GM12878 (cell line): Measurements from ENCODE around the gene PBRM1. TPM values are rescaled to one million over a fixed set of nuclear protein-coding genes. Genes with fewer than 3 reads are reported as not detected.

ENCODE experiments used
- ATAC-seq: fragments of 200-7000 bp; cut with Tn5 transposase; 3 replicates; pipeline ENCODE4 v1.9.1; 2020; ENCODE audit warnings: mild to moderate bottlenecking, moderate library complexity
- BruUV-seq: library from RNA; stranded (reverse); fragments of 400-500 nt; replicated peaks from 2 replicates; lab custom pipeline; 2021; lab: Mats Ljungman, UMichigan
- CTCF ChIA-PET: fragments of 300-600 bp; sonication (Branson Sonifier 250); formaldehyde crosslinking; extraction: SDS; loops from one replicate; lab custom pipeline; 2021; ENCODE audit warnings: inconsistent platforms; lab: Yijun Ruan, JAX
- POLR2A ChIA-PET: fragments of 350-600 bp; formaldehyde crosslinking; extraction: SDS; loops from one replicate; lab custom pipeline; 2021; ENCODE audit warnings: inconsistent platforms; lab: Charles Lee
- RAD21 ChIA-PET: fragments of 300-600 bp; sonication (Branson Sonifier 250); formaldehyde crosslinking; loops from one replicate; lab custom pipeline; 2023; ENCODE audit warnings: antibody characterized with exemption; ENCODE audit not compliant: unreplicated experiment; lab: Charles Lee
- SMC1A ChIA-PET: fragments of 300-600 bp; sonication (Branson Sonifier 250); formaldehyde crosslinking; loops from one replicate; lab custom pipeline; 2023; ENCODE audit not compliant: unreplicated experiment, uncharacterized antibody; lab: Charles Lee
- DNase-seq: peaks from one replicate; pipeline ENCODE4 v3.0.0-alpha.2; 2011; ENCODE audit warnings: low read depth, low spot score
- FAIRE-seq: peaks from 3 replicates; lab custom pipeline; 2011; peaks lifted over from hg19 to GRCh38; lab: Jason Lieb, UNC
- H2AFZ ChIP-seq: 2 replicates; pipeline ENCODE4 v1.6.0; 2011; ENCODE audit warnings: low read depth, low read length, control low read depth; ENCODE audit not compliant: control insufficient read depth
- H3K27ac ChIP-seq: 2 replicates; pipeline ENCODE4 v1.5.1; 2011; ENCODE audit warnings: control low read depth; ENCODE audit not compliant: control insufficient read depth, insufficient read depth
- H3K27me3 ChIP-seq, 2 experiments: replicated peaks in 1 of 2; 2 replicates each; pipeline versions ENCODE4 v1.6.0 to v1.6.1; 2011; ENCODE audit warnings: low read length in 1 of 2; ENCODE audit not compliant: control insufficient read depth in 2 of 2, insufficient read depth in 2 of 2
- H3K36me3 ChIP-seq, 2 experiments: 2 replicates each; pipeline ENCODE4 v1.5.1; 2011; ENCODE audit warnings: low read length in 1 of 2; ENCODE audit not compliant: control insufficient read depth in 2 of 2, insufficient read depth in 2 of 2
- H3K4me1 ChIP-seq: 2 replicates; pipeline ENCODE4 v1.6.1; 2011; ENCODE audit warnings: mild to moderate bottlenecking, low read length, moderate library complexity, mixed read lengths; ENCODE audit not compliant: control insufficient read depth, insufficient read depth
- H3K4me2 ChIP-seq: 2 replicates; pipeline ENCODE4 v1.6.0; 2011; ENCODE audit warnings: control low read depth; ENCODE audit not compliant: control insufficient read depth, insufficient read depth
- H3K4me3 ChIP-seq: fragments of 200-600 bp; sonication (generic); 2 replicates; pipeline ENCODE4 v1.5.1; 2016
- H3K79me2 ChIP-seq: 2 replicates; pipeline ENCODE4 v1.6.0; 2011; ENCODE audit warnings: low read length; ENCODE audit not compliant: control insufficient read depth, insufficient read depth
- H3K9ac ChIP-seq: 2 replicates; pipeline ENCODE4 v1.8.0; 2011; ENCODE audit warnings: low read length, control low read depth, mixed read lengths; ENCODE audit not compliant: control insufficient read depth, insufficient read depth
- H3K9me3 ChIP-seq: replicated peaks from 3 replicates; pipeline ENCODE4 v1.5.1; 2011; ENCODE audit warnings: mild to moderate bottlenecking, low read length; ENCODE audit not compliant: control insufficient read depth, insufficient read depth
- H4K20me1 ChIP-seq: 2 replicates; pipeline ENCODE4 v1.6.0; 2011; ENCODE audit not compliant: control insufficient read depth, insufficient read depth
- BMI1 ChIP-seq: fragments of 450-650 bp; IDR thresholded peaks from 2 replicates; pipeline ENCODE4 v1.6.1; 2016; ENCODE audit warnings: mild to moderate bottlenecking, moderate library complexity, borderline replicate concordance
- EP300 ChIP-seq, 2 experiments: fragments of 150-350 bp in 1 of 2; IDR thresholded peaks; 2 replicates each; pipeline ENCODE4 v1.6.1; 2011 to 2012; ENCODE audit warnings: low read depth in 2 of 2, low read length in 2 of 2, borderline replicate concordance in 1 of 2, improper control_type of control experiment in 1 of 2, inconsistent platforms in 1 of 2; ENCODE audit not compliant: control insufficient read depth in 1 of 2
- NBN ChIP-seq: fragments of 450-650 bp; IDR thresholded peaks from 2 replicates; pipeline ENCODE4 v1.6.1; 2016
- NFXL1 ChIP-seq: fragments of 450-650 bp; IDR thresholded peaks from 2 replicates; pipeline ENCODE4 v1.6.1; 2017; ENCODE audit warnings: antibody characterized with exemption, mild to moderate bottlenecking, borderline replicate concordance
- PAX5 ChIP-seq: IDR thresholded peaks from 2 replicates; pipeline ENCODE4 v1.6.1; 2011; ENCODE audit warnings: low read depth, low read length, borderline replicate concordance
- PAX8 ChIP-seq: fragments of 450-650 bp; IDR thresholded peaks from 2 replicates; pipeline ENCODE4 v1.6.1; 2017; ENCODE audit warnings: mild to moderate bottlenecking, moderate library complexity
- POLR2AphosphoS5 ChIP-seq: IDR thresholded peaks from 2 replicates; pipeline ENCODE4 v1.6.1; 2011; ENCODE audit warnings: mild to moderate bottlenecking, low read length, inconsistent platforms
- SIN3A ChIP-seq: IDR thresholded peaks from 2 replicates; pipeline ENCODE4 v1.6.1; 2012; ENCODE audit warnings: low read depth, low read length, improper control_type of control experiment
- STAT3 ChIP-seq: IDR thresholded peaks from 2 replicates; pipeline ENCODE4 v1.6.1; 2011; ENCODE audit warnings: low read depth, low read length, improper control_type of control experiment
- ZNF207 ChIP-seq: fragments of 450-650 bp; IDR thresholded peaks from 2 replicates; pipeline ENCODE4 v1.6.1; 2014; ENCODE audit warnings: antibody characterized with exemption, mild to moderate bottlenecking, borderline replicate concordance
- WGBS: methylation state at CpG from one replicate; pipeline ENCODE4 v1.1.6; 2016; ENCODE audit warnings: low lambda C conversion rate; ENCODE audit not compliant: insufficient replicate concordance, insufficient coverage; ENCODE audit errors: missing lambda C conversion rate; 5-methylcytosine and 5-hydroxymethylcytosine counted together
- in situ Hi-C: fragments of 300-500 bp; cut with MboI; formaldehyde crosslinking; loops from 9 replicates; pipeline ENCODE4 v1.14.3; 2018; ENCODE audit warnings: mixed read lengths
- intact Hi-C: fragments of 100-400 bp; cut with micrococcal nuclease; formaldehyde crosslinking; loops from one replicate; pipeline ENCODE4 v1.14.2; 2022; ENCODE audit not compliant: unreplicated experiment
- polyA plus RNA-seq, 11 experiments: library from polyadenylated mRNA; depleted of rRNA in 4 of 11; unstranded in 6 of 11; stranded (reverse) in 5 of 11; fragments of >200 nt; fragmentation: Nextera tagmentation in 4 of 11; fragmentation: Illumina TruSeq in 1 of 11; extraction: Ambion mirVana in 4 of 11; extraction: Trizol in 1 of 11; gene quantifications; 1 replicate in 1 of 11; 2 replicates in 10 of 11; pipeline versions ENCODE4 v1.2.1 to v1.2.3, GENCODE V29; 2011 to 2016; ENCODE audit warnings: inconsistent platforms in 2 of 11, missing spikeins in 2 of 11, low read depth in 1 of 11
- total RNA-seq, 4 experiments: library from RNA; depleted of rRNA in 3 of 4; stranded (reverse); fragments of >200 nt in 3 of 4; fragmentation: Illumina TruSeq in 1 of 4; extraction: Trizol in 1 of 4; gene quantifications; 2 replicates each; pipeline versions ENCODE4 v1.2.1 to v1.2.3, GENCODE V29; 2013 to 2021
- TF ChIP-seq, protein P1 (sequence below): fragments of 450-650 bp; IDR thresholded peaks from 2 replicates; pipeline ENCODE4 v1.6.1; 2016; ENCODE audit warnings: mild to moderate bottlenecking, moderate library complexity, borderline replicate concordance
- TF ChIP-seq, protein P2 (sequence below): fragments of 450-650 bp; IDR thresholded peaks from 2 replicates; pipeline ENCODE4 v1.6.1; 2017; ENCODE audit warnings: borderline replicate concordance
- TF ChIP-seq, protein P3 (sequence below): IDR thresholded peaks from 2 replicates; pipeline ENCODE4 v1.6.1; 2012; ENCODE audit warnings: low read depth, low read length, improper control_type of control experiment
- TF ChIP-seq, protein P4 (sequence below): IDR thresholded peaks from 2 replicates; pipeline ENCODE4 v1.6.1; 2012; ENCODE audit warnings: low read length, inconsistent platforms

The PBRM1 gene
- total and polyA plus RNA-seq, 10 of the 15 experiments (the other 5 are each of a cell fraction or from before 2014, with no cell fraction given) = 8.9 to 88.9 (median 39.3) TPM

DNA sequence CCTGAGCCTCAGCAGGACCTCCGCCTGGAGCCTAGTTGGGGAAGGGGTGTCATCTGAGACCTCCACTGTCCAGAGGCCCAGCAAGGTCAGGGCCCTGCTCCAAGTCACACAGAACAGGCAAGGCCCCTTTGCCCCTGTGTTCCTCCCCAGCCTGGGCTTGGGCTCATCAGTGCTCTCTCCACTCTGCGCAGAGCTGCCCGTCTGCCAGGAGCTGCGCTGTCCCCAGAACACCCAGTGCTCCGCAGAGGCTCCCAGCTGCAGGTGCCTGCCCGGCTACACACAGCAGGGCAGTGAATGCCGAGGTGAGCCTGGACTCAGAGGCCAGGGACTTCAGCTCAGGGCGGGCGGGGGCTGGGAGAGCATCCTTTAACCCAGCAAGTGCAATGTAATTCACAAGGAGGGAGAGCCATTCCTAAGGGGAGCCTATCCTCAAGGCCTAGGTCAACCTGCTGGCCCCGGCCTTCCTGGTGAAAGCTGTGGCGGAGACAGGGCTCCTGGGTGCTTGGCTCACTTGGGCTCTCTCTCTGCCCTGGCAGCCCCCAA, 182.8 kb downstream of the PBRM1 start:
- H2AFZ ChIP-seq = no peak overlapping the region
- ChIA-PET POLR2A (no interaction called here), CTCF (no interaction called here), SMC1A (no interaction called here), RAD21 (no interaction called here)
- H3K9ac ChIP-seq = no peak overlapping the region
- no peak overlapping the region for H3K4me2 ChIP-seq
- no peaks in the 10 kb centered on the region for H3K79me2 ChIP-seq
- BruUV-seq = no TSS peak
- intact Hi-C loops (no loop called here), in situ Hi-C loops (no loop called here)
- WGBS = 58% methylated on average over 11 of the region's 11 CpGs
- H3K4me3 ChIP-seq = no peak overlapping the region
- FAIRE-seq = no peak
- no peak for DNase-seq
- H3K4me1 ChIP-seq = no peaks in the 10 kb centered on the region
- no peak overlapping the region for H3K27ac ChIP-seq
- ATAC-seq = no peak
- H3K36me3 ChIP-seq = no peaks in the 10 kb centered on the region
- H3K27me3 ChIP-seq = no peaks in the 10 kb centered on the region
- no peaks in the 10 kb centered on the region for H4K20me1 ChIP-seq
- H3K9me3 ChIP-seq = no peaks in the 10 kb centered on the region
- TF ChIP-seq NFXL1 (no peak), POLR2AphosphoS5 (no peak), NBN (no peak), PAX8 (no peak), EP300 (IDR thresholded peaks at IDR 0.05; ENCODE audit: borderline replicate concordance in 1 of 2, control insufficient read depth in 1 of 2, low read depth in 2 of 2, low read length in 2 of 2) (no peak), ZNF207 (no peak), PAX5 (no peak), SIN3A (no peak), BMI1 (no peak), STAT3 (no peak)
- TF ChIP-seq, protein P1, sequence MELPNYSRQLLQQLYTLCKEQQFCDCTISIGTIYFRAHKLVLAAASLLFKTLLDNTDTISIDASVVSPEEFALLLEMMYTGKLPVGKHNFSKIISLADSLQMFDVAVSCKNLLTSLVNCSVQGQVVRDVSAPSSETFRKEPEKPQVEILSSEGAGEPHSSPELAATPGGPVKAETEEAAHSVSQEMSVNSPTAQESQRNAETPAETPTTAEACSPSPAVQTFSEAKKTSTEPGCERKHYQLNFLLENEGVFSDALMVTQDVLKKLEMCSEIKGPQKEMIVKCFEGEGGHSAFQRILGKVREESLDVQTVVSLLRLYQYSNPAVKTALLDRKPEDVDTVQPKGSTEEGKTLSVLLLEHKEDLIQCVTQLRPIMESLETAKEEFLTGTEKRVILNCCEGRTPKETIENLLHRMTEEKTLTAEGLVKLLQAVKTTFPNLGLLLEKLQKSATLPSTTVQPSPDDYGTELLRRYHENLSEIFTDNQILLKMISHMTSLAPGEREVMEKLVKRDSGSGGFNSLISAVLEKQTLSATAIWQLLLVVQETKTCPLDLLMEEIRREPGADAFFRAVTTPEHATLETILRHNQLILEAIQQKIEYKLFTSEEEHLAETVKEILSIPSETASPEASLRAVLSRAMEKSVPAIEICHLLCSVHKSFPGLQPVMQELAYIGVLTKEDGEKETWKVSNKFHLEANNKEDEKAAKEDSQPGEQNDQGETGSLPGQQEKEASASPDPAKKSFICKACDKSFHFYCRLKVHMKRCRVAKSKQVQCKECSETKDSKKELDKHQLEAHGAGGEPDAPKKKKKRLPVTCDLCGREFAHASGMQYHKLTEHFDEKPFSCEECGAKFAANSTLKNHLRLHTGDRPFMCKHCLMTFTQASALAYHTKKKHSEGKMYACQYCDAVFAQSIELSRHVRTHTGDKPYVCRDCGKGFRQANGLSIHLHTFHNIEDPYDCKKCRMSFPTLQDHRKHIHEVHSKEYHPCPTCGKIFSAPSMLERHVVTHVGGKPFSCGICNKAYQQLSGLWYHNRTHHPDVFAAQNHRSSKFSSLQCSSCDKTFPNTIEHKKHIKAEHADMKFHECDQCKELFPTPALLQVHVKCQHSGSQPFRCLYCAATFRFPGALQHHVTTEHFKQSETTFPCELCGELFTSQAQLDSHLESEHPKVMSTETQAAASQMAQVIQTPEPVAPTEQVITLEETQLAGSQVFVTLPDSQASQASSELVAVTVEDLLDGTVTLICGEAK = no peak
- TF ChIP-seq, protein P2, sequence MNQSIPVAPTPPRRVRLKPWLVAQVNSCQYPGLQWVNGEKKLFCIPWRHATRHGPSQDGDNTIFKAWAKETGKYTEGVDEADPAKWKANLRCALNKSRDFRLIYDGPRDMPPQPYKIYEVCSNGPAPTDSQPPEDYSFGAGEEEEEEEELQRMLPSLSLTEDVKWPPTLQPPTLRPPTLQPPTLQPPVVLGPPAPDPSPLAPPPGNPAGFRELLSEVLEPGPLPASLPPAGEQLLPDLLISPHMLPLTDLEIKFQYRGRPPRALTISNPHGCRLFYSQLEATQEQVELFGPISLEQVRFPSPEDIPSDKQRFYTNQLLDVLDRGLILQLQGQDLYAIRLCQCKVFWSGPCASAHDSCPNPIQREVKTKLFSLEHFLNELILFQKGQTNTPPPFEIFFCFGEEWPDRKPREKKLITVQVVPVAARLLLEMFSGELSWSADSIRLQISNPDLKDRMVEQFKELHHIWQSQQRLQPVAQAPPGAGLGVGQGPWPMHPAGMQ = no peak
- TF ChIP-seq, protein P3, sequence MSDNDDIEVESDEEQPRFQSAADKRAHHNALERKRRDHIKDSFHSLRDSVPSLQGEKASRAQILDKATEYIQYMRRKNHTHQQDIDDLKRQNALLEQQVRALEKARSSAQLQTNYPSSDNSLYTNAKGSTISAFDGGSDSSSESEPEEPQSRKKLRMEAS = no peak
- TF ChIP-seq, protein P4, sequence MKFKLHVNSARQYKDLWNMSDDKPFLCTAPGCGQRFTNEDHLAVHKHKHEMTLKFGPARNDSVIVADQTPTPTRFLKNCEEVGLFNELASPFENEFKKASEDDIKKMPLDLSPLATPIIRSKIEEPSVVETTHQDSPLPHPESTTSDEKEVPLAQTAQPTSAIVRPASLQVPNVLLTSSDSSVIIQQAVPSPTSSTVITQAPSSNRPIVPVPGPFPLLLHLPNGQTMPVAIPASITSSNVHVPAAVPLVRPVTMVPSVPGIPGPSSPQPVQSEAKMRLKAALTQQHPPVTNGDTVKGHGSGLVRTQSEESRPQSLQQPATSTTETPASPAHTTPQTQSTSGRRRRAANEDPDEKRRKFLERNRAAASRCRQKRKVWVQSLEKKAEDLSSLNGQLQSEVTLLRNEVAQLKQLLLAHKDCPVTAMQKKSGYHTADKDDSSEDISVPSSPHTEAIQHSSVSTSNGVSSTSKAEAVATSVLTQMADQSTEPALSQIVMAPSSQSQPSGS = no peak
